ENCODE measurements around the gene SEC14L1. TPM values are rescaled to one million over a fixed set of nuclear protein-coding genes. Genes with fewer than 3 reads are reported as not detected.

The SEC14L1 gene
- total RNA-seq, 1 experiment from 2014 or later = 81.0 TPM

- TF ChIP-seq FOXP4 (CRISPR knock-in tag; IDR thresholded peaks at IDR 0.05) (no peak), ZNF423 (CRISPR knock-in tag; IDR thresholded peaks at IDR 0.05) (peak; percentile 87)
These were observed 106.3 kb downstream of the SEC14L1 start (continued) for GRCh38 chr17:77247048-77247541.

- Mint-ChIP-seq H3K4me1 (peaks cover 8% of the 10 kb centered on the region; the same call in 1 of the 2 replicates), H3K27ac (no peak overlapping the region), H3K36me3 (no peaks in the 10 kb centered on the region), H3K27me3 (ENCODE audit: low read depth) (peaks cover 23% of the 10 kb centered on the region), H3K4me3 (peak overlapping the region; percentile 70), H3K9me3 (no peaks in the 10 kb centered on the region)
- TF ChIP-seq ZNF317 (CRISPR knock-in tag; IDR thresholded peaks at IDR 0.05; ENCODE audit: borderline replicate concordance, low read depth) (no peak), AFF4 (CRISPR knock-in tag; IDR thresholded peaks at IDR 0.05; ENCODE audit: borderline replicate concordance) (no peak), ZNF671 (CRISPR knock-in tag; IDR thresholded peaks at IDR 0.05) (no peak), CTCF (IDR thresholded peaks at IDR 0.05) (no peak), MXD4 (CRISPR knock-in tag; IDR thresholded peaks at IDR 0.05; ENCODE audit: borderline replicate concordance) (no peak), JAZF1 (CRISPR knock-in tag; IDR thresholded peaks at IDR 0.05) (no peak), NR3C1 (CRISPR knock-in tag; conservative IDR thresholded peaks at IDR 0.05; ENCODE audit: low read depth) (no peak)
- ATAC-seq (peak; percentile 5; the same call in 1 of the 2 replicates), DNase-seq (ENCODE audit: low spot score) (no peak)
- POLR2A ChIA-PET = interaction anchor here (0.5 kb wide), 1 partner anchor 1304 kb away, joined by 6 read pairs; no protein-coding TSS in a partner anchor
- CTCF ChIA-PET = interaction anchor here (0.6 to 1.6 kb wide), 6 partner anchors 33 to 380 kb away, joined by 3 to 10 read pairs (median 4); no protein-coding TSS in a partner anchor
These were observed 106.8 kb downstream of the SEC14L1 start for GRCh38 chr17:77247609-77248008.

- Mint-ChIP-seq H3K27me3 (ENCODE audit: low read depth) (peaks cover 23% of the 10 kb centered on the region), H3K9me3 (no peaks in the 10 kb centered on the region), H3K27ac (no peak overlapping the region), H3K36me3 (no peaks in the 10 kb centered on the region), H3K4me1 (peaks cover 10% of the 10 kb centered on the region; the same call in 1 of the 2 replicates), H3K4me3 (peak overlapping the region; percentile 36)
- ChIA-PET CTCF (interaction anchor here (0.6 to 1.6 kb wide), 6 partner anchors 33 to 381 kb away, joined by 3 to 10 read pairs (median 4); no protein-coding TSS in a partner anchor), POLR2A (no interaction called here)
- no peak for ATAC-seq
- no peak for TF ChIP-seq ZSCAN18 (CRISPR knock-in tag; IDR thresholded peaks at IDR 0.05)
- TF ChIP-seq JUN (CRISPR knock-in tag; IDR thresholded peaks at IDR 0.05) = no peak
- no peak for TF ChIP-seq ATF2 (CRISPR knock-in tag; IDR thresholded peaks at IDR 0.05; ENCODE audit: borderline replicate concordance, low read depth)
- no peak for TF ChIP-seq USF1 (CRISPR knock-in tag; IDR thresholded peaks at IDR 0.05)
- TF ChIP-seq TCF7 (CRISPR knock-in tag; IDR thresholded peaks at IDR 0.05; ENCODE audit: low read depth) = no peak
- TF ChIP-seq GTF2I (CRISPR knock-in tag; conservative IDR thresholded peaks at IDR 0.05) = no peak
- TF ChIP-seq SP1 (CRISPR knock-in tag; conservative IDR thresholded peaks at IDR 0.05) = no peak
- no peak for TF ChIP-seq CDX4 (CRISPR knock-in tag; IDR thresholded peaks at IDR 0.05; ENCODE audit: borderline replicate concordance)
- TF ChIP-seq KAT7 (CRISPR knock-in tag; IDR thresholded peaks at IDR 0.05; ENCODE audit: borderline replicate concordance) = no peak
- DNase-seq (ENCODE audit: low spot score) = no peak
These were observed 107.7 kb downstream of the SEC14L1 start for GRCh38 chr17:77248216-77249114.

All from WTC11 (cell line).